ENCODE measurements around the gene CLRN3.

Gene CLRN3

DNA sequence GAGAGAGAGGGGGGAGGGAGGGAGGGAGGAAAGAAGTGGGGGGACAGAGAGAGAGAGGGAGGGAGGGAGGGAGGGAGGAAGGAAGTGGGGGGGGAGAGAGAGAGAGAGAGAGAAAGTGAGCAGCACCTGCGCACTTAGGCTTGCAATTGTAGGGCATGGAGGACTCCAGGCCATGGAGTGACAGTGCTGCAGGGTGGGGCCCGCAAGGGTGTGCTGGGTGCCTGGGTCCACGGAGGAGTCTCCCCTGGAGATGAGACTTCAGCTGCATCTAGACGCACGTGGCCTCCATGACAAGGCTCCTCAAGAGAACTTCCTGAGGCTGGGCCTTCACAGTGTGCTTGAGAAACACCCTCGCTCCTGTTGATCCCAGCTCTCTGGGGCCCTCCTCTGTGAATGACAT is 44.5 kb downstream of the CLRN3 start:
- no peak for DNase-seq (ENCODE audit: low spot score)

DNA sequence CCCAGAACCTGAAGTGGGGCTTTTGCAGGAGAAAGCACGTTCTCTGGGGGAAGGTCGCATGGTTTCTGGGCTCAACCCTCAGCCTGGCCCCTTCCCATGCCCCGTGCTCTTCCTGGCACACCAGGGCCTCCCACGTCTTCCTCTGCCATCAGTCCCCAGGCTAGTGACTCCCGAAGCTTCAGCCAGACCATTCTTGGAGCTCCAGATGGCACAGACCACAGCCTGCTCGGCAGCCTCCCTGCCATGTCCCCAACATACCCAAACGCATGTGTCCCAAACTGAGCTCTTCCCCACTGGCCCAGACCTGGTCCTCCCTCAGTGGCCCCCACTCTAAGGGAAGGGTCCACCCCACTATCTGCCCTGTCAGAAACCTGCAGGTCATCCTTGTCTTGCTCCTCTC is 47.0 kb downstream of the CLRN3 start:
- DNase-seq (ENCODE audit: low spot score), result no peak

DNA sequence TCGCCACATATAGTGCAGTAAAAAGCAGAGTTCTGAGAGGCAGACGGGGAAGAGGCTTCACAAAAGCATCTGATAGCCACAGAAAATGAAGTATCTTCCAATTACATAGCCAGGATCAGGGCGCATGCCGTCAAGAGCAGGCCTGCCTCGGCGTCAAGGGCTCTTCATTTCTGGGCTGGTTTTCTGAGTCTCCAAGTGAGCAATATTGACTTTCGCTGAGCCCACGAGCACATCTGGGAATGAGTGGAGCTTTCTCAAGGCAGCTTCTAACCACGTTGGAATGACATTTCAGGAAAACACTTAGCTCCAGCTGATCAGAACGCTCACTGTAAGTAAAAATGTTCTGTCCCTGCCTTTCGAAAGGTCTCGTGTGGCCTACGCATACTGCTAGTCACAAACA is 51.9 kb downstream of the CLRN3 start:
- no peak for DNase-seq (ENCODE audit: low spot score)

DNA sequence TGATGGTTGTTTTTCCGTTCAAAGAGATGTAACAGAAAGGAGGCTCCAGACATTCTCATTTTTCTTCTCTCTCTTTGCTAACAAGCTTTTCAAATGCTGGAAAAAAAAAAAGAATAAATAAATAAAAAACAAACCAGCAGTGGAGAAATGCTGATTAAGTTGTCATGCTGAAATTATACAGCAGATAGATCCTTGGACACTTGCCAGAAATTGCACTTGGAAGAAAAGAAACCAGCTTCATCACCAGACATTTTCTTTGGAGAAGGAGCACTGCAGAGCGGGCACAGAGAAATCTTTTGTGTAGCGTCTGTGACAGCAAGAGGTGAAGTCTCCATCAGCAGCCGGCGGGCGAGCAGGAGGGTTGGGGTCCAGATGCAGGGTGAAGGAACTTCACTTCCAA is 55.8 kb downstream of the CLRN3 start:
- no peak for DNase-seq (ENCODE audit: low spot score)

DNA sequence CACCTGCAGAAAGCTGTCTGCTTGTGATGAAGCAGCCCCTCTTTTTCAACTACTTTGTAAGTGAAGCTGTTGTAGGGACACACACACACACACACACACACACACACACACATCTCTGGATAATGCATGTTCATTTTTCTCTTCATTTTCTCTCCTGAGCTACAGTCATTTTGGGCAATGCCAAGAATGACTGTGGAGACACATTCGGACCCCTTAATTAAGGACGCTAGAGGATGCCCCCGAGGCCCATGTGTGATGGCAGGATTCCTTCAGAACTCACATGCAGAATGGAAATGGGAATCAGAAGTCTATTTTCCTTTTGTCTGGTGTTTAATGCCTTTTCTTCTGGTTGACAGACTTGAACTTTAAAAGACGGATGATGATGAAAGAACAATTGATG is 56.6 kb downstream of the CLRN3 start:
- no peak for DNase-seq (ENCODE audit: low spot score)

DNA sequence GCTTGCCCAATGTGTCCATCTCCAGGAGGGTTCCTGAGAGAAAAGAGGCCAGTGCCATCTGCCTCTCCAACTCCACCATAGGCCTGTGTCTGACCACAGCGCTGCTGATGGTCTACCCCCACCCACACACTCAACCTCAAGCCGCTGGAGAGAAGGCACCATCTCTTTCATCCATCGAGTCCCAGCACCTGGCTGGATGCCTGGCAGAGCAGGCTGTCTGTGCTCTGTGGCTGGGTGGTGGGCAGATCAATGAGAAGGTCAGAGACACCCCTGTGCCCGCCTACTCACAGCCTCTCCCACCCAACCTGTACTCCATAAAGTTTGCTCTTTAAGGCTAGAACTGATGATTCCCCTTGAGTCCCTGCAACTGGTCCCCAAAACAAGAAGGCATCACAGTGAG is 58.0 kb downstream of the CLRN3 start:
- DNase-seq (ENCODE audit: low spot score), result no peak

DNA sequence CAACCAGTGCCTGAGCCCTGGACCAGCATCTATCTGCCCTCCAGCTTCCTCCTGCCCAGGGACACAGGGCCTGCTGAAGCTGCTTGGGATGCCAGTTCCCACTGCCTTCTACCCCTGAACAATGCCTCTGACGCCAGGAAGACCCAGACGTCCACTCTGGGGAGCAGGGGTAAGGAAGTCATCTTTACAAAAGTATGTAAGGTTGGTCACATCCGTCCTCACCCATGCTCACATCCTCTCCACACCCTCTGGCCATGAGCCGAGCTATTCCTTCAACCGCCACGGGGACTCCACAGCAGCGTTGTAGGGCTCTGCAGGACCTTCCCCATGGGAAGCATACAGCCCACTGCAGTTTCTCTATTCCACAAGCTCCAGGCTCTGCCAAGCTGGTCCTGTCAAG is 58.5 kb downstream of the CLRN3 start:
- no peak for DNase-seq (ENCODE audit: low spot score)

DNA sequence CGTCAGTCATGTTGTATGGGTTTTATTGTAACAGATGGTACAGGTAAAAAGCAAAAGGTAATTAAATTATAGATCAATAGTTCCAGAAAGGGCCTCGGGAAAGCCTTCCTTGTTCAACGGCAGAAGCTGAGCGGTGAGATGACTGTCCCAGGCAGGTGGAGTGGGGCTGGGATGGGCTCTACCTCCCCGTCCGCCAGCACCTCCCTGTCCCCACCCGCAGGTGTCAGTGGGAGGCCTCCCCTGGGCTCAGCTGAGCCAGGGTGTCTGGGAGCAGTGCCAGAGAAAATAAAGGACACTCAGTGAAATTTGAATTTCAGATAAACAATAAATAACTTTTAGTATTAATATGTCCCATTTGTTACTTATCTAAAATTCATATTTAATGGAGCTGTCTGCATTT is 58.9 kb downstream of the CLRN3 start:
- DNase-seq (ENCODE audit: low spot score), result no peak

DNA sequence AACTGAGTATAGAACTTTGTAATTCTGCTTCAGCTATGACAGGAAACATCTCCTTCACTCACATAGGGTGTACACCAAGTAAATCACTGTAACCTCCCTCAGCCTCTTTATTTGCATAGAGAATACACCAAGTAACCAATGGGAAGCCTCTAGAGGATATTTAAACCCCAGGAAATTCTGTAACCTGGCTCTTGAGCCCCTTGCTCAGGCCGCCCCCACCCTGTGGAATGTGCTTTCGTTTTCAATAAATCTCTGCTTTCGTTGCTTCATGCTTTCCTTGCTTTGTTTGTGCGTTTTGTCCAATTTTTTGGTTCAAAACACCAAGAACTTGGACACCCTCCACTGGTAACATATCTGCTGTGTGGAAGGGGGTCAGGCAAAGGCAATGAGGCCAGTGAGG is 60.2 kb downstream of the CLRN3 start:
- DNase-seq (ENCODE audit: low spot score), result no peak

DNA sequence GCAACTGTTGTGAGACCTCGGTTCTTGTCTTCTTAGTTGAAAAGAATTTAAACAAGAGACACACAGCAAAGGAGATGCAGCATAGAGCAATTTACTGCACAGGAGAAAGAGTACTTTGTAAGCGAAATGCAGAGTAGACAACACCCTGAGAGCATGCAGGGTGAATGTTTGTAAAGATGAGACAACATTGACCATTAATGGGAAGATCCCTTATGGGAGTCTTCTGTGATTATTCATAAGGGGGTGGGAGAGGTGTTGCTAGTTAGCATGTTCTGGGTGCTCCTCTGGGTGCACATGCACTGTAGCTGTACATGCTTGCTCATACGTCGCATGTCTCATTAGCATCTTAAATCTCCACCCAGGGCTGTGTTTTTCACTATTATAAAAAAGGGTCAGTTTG is 62.3 kb downstream of the CLRN3 start:
- no peak for DNase-seq (ENCODE audit: low spot score)
